ENCODE results near the gene LY86. TPM values are rescaled to one million over a fixed set of nuclear protein-coding genes. Genes with fewer than 3 reads are reported as not detected.

Gene LY86
- total RNA-seq, 1 donor from 2014 or later: not detected

DNA sequence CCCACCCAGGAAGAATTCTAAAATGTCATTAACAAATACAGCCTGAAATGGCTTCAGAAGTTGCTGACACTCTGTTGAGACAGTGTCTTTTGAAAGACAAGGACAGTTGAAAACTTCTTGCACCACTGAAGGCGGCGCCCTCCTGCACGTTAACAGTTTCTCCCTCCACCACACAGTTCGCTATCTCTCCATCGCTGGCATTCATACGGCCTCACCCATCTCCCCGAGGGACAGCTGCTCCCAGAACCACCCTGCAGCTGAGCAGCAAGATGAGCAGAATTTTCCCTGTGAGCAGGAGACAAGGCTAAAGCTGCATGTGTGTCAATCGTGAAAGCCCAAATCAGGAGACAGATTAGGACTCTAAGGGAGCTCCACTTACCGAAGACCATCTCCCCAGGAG, 113.3 kb downstream of the LY86 start:
- no peak for DNase-seq (ENCODE audit: low read depth in 2 of 2)

- no peak for DNase-seq (ENCODE audit: low read depth in 2 of 2)
Observed at GRCh38 chr6:6703699-6704098, 115.2 kb downstream of the LY86 start.
